Activated gamma-delta T cell treated with anti-CD3 and anti-CD28 coated beads, Interleukin-2, amount 50 U/mL, for 16 hours (primary cell): ENCODE data around the gene FBLN2.
"Not testable (repeated sequence)": the region's sequence is repeated elsewhere in the genome, so short reads cannot be mapped to it uniquely, and the experiment has no call there.

ENCODE experiments used
- DNase-seq: peaks from one replicate; pipeline ENCODE4 v3.0.0-alpha.2; 2020; ENCODE audit warnings: low read depth

FBLN2 gene

DNA sequence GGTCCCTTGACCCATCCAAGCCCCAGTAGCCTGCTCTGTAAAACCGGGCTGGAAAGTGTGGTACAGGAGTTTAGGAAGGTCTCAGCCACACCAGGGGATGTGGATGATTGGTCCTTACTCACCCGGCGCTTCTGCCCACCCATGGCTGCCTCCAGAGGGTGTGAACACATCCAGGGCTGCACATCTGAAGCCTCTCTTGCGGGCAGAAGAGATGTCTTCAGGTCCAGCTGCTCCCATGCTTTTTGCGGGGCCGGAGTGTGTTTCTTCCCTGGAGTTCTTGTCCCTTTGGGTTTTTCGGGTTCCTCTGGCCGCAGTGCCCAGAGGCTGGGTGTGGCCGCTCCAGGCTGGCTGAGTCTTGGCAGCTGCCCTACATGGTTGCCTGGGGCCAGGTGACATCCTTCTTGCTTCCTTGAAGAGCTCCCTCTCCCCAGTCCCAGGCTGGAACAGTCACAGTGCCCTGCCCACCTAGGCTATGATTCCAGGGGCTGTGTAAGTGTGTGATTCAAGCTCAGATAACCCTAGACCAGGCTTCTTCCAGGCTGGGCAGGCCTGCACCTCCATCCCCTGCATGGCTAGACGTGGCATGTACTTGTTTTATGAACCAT is 34.9 kb upstream of the FBLN2 start:
- DNase-seq = no peak

DNA sequence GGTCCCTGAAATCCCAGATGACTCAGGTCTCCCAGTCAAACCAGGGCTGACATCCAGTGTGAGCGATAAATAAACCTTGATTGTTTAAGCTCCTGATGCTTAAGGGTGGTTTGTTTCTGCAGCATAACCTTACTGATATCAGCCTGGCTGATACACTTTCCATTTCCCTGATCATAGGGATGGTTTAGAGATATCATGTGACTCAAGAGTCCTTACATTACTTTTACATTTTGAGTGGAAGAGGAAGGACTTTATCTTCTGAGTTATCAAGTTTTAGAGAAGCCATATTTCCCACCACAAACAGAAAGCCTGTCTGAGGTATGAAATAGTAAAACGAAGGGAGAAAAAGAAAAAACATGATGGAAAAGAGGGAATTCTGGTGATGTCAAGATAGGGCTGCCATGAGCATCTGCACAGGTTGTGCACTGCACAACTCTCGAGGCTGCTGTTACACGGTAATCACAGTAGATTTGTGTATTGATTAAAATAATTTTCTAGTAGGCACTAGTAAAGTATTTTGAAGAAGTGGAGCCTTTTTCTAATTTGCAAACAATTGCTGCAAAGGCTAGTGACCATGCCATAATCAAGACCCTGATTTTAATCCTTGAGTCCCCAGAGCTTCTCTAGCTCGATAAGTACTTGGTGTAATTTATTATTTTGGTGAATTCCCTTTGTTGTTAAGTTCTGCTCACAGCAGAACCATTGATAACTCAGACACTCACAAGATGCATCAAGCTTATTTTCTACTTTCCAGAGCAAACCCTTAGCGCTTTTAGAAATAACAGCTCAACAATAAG is 34.1 kb upstream of the FBLN2 start:
- no peak for DNase-seq

DNA sequence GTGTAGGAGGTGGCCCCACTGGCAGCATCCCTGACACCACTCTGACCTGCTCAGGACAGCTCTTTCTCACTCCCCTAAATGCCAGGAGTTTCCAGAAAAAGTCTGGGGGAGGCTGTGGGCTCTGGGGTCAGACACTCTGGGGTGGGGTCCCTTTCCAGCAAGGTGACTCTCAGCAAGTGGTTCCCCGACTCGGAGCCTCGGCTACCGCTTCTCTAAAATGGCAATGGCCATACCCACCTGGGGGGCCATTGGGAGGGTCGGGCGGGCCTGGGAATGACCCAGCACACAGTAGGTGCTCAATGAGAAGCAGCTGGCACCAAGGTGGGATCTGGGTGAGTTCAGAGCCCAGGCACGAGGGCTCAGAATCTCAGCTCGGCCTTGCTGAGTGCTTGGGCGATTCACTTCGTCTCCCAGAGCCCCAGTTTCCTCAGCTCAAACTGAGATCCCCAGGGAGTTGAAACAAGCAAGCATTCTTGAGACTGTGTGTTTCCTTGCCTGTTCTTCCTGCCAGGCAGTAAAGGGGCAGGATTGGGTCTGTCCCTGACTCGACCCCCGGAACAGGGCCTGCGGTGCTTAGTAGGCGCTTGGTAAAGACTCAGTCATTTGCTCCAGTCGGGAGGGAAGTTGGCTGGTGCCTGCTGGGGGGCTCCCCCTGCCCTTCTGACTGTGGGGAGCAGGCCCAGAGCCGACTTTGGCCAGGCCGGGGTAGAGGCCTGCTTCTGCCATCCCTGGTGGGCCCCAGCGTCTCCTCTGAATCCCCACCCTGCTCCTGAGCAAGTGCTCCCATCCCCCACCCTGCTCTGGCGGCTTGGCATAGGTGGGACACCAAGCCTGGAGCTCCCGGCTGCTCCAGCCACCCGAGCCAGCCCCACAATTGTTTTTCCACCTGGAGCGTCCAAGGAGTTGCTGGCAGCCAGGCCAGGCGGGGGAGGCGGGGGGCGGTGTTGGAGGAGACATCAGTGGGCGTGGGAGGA is 32.9 kb upstream of the FBLN2 start:
- no peak for DNase-seq

DNA sequence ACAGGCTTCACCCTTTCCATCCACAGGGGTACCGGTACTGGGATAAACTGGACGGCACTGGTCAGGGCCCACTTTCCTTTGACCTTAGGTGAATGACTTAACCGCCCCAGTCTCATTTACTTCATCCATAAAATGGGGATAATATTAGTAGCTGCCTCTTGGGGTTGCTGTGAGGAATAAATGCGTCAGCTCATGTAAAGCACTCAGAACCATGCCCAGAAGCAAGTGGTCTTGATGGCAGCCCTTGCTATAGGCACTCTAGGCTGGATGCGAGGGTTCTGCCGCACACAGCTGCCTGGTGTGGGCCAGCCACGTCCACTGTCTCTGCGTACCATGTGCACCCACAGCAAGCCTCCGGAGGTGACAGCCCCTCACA is 32.2 kb upstream of the FBLN2 start:
- DNase-seq = no peak

DNA sequence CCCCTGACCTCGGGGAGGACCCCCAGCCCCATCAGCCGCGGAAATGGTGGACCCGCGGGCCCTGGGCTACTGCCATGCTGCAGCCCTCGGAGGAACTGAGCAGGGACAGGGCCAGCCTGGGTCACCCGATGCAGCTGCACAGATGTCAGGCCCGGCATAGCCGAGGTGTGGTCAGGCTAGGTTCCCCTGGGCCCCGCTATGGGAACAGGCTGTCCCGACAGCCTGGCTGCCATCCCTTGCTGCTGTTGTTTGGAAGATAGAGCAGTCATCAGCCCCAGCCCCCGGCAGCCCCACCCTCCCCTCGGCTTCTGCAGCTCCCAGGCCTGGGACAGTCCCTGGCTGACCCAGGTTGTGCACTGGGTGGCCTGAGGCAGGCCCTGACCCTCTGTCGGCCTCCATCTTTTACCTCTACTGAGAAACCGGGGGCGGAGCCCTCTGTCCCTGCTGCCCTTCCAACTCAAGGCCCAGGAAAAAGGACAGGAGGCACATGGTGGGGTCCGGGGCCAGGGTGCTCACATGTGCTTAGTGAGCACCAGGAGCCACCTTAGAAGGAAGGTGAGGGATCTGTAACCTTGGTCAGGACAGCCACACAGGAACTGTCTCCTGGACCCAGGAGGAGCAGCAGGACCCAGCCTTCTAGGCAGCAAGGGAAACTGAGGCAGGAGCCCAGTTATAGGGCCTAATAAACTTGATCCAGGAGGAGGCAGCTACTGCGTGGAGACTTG is 31.5 kb upstream of the FBLN2 start:
- no peak for DNase-seq

DNA sequence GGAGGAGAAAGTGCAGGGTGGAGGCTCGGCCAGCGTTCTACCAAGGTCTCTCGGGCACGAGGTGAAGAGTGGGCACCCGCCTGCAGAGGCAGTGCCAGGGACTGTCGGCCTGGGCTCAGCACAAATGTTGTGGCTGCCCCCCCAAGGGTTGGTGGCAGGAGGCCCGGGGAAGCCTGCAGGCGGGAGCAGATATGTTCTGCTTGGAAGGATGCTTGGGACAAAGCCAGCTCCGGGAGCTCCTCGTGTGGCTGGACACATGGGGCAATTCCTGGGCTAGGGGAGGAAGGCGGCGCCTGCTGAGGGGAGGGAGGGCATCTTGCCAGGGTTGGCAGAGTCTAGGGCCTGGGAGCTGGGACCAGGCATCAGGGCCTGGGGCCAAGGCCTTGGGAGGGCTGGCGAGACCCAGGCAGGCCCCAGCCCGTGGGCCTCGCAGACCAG is 30.4 kb upstream of the FBLN2 start:
- no peak for DNase-seq

DNA sequence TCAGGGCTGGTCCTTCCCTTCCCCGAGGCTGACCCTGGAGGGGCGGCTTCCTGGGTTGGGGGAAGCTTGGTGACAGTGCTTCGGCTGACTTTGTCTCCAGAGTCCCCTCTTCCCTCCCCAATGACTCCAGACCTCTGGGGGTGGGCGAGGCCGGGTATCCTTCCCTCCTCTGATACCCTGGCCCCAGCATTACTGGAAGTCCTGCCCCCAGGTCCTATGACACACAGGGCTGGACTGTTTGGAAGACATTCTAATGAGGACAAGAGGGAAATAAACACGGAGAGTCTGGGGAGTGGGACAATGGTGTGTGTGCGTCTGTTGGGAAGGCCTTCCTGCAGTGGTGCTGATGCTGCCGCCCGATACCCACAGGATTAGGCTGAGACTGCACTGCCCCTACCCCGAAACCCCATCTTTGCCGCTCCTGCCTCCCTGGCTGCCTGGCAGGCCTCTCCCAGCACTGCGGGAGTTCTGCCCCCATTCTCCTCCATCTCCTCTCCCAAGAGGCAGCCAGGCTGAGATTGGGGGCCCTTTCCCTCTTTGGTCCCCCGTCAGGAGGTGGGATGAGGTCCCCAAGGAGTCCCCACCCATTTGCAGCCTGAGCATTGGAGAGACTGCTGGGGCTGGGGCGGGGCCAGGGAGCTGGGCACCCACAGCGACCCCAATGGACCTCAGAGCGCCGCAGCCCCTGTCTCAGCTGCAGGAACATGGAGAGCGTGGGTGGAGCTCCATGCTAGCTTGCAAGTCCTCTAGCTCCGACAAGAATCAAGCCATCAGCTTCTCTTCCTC is 29.7 kb upstream of the FBLN2 start:
- no peak for DNase-seq

DNA sequence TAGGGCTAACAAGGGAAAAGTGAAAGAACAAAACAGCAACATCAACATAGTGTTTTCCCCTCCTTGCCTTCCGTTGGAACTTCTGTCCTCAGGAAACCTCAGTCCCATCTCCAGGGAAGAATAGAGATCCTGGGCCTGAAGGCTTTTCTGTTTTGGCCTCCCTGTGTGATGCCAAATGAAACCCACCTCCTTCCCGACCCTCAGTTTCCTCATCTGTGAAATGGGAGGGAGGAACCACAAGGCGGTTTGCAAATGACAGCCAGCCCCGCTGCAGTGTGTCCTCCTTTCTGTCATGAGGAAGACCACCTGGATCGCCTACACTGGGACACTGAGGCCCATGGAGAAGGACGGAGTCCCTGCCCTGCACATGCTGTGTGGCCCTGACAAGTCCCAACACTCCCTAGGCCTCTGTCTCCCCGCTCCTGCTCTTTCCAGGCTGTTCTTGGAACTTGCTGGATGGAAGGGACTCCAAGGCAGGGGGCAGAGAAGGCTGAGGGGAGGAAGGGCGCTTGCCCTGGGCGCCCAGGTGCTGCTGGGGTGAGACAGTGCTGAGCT is 28.5 kb upstream of the FBLN2 start:
- no peak for DNase-seq

DNA sequence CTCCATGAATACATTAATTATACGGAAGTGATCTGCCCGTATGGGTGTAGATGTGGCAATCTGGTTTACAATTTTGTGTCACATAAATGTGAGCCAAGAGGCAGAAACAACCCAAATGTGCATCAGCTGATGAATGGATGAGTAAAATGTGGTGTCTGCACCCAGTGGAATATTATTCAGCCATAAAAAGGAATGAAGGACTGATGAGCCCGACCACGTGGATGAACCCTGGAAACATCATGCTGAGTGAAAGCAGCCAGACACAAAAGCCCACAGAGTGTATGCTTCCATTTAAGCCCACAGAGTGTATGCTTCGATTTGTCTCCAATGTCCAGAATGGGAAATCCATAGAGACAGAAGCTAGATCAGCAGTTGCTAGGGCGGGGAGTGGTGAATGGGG is 27.6 kb upstream of the FBLN2 start:
- no peak for DNase-seq

DNA sequence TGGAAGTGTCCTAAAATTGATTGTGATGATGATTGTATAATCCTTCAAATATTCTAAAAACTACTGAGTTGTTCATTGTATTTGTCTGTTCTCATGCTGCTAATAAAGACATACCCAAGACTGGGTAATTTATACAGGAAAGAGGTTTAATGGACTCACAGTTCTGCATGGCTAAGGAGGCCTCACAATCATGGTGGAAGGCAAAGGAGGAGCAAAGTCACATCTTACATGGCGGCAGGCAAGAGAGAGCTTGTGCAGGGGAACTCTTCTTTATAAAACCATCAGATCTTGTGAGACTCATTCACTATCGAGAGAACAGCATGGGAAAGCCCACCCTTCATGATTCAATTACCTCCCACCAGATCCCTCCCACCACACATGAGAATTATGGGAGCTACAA is 27.2 kb upstream of the FBLN2 start:
- DNase-seq = not testable (repeated sequence)

DNA sequence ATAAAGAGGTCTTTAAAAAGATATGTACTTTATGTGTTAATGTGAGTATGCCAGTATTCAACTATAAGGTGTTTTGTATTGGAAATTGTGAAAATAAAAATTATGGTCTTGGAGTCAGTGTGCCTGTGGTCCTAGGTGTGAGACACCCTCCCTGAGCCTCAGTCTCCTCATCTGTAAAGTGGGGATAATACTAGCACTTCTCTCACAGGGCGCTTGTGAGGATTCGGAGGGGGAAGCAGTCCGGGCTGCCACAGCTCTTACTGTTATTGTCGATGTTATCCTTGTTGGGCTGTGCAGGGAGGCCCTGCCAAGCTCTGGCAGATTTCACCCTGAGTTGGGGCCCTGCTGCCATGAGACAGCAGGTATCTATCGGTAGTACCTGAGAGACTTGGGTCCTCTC is 26.7 kb upstream of the FBLN2 start:
- DNase-seq = no peak

DNA sequence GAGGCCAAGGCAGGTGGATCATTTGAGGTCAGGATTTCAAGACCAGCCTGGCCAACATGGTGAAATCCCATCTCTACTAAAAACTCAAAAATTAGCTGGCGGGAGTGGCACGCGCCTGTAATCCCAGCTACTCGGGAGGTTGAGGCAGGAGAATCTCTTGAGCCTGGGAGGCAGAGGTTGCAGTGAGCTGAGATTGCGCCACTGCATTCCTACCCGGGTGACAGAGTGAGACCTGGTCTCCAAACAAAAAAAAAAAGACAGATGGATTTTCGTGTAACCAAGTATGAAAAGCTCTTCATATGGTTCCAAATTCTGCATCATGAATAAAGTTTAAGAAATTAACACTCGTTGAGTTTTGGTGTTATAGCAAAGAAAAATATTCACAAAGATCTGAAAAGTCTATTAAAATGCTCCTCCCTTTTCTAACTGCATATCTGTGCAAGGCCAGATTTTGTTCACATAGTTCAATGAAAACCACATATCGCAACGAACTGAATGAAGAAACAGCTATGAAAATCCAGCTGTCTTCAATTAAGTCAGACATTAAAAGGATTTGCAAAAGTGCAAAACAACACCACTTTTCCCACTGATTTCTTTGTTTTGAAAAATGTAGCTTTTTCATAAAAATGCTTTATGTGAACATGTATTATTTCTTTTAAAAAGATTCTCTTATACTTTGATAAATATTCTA is 23.8 kb upstream of the FBLN2 start:
- no peak for DNase-seq

DNA sequence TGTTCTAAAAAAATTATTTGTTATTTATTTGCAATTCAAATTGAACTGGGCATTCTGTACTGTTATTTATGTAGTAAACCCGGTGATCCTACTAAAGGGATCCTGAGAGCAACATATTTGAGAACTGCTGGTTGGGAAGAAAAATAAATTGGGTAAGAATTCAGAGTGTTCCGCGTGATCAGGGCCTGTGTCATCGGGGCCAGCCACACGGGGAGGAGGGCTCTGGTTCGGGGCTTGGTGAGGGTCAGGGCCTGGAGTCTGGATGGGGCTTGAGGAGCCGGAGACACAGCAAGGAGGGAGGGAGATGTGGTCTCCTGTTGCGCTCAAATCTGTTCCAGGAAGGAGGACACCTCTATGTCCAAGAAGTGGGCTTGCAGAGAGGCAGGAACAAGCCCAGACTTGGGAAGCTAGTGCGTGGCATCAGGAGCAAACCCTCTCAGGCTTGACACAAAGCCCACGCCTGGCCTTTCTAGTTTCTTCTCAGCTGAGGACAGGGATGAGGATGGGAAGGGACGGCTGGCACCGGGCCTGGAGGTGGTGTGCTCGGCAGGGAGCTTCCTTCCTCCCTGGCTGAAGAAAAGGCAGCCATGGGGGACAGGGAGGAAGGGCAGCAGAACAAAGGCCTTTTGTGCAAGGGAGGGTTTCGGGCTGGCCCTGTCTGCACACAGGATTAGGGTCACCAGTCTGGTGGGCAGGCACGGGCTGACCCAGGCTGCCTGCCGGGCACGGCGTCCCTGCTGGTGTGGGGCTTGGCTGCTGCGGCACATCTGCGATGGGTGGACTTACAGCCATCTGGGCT is 22.9 kb upstream of the FBLN2 start:
- DNase-seq = no peak

DNA sequence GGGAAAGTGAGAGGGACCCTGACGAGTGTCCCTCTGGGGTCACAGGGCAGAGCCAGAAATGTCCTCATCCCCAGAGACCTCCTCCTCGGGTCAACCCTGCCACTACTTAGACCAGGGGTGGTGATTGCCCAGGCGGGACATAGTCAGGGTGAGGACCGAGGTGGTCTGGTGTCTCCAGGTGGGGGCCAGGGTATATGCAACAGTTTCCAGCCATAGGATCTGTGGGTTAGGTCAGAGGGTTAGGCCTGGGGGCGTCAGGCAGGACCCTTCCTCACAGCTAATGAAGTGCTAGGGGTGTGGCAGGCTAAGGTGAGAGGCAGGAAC is 22.3 kb upstream of the FBLN2 start:
- no peak for DNase-seq

DNA sequence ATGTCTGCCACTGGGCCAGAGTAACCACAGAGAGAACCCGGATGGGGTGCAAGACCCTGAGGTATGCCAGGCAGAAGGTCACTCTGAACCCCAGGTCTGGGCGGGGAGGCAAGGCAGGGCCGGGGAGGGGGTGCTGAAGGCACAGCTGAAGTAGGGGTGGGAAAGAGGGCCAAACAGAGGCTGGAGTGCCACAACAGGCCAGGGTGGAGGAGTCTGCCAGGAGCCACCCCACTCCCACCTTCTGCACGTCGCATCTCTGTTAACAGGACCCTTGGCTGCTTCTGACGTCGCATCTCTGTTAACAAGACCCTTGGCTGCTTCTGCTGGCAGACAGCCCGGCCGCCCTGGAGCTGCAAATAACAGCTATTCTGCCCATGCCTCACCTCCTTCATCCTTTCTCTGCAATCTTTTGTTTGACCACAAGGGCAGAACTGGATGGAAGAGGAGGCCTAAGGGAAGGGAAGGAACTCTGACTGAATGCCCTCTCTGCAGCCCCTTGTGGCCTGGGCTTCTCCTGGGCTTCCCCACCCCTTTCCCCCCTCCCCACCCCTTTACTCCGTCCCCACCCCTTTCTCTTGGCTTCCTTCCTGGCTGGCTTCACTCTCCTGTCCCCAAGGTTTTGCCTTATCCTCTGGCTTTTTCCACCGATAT is 20.6 kb upstream of the FBLN2 start:
- DNase-seq = no peak

DNA sequence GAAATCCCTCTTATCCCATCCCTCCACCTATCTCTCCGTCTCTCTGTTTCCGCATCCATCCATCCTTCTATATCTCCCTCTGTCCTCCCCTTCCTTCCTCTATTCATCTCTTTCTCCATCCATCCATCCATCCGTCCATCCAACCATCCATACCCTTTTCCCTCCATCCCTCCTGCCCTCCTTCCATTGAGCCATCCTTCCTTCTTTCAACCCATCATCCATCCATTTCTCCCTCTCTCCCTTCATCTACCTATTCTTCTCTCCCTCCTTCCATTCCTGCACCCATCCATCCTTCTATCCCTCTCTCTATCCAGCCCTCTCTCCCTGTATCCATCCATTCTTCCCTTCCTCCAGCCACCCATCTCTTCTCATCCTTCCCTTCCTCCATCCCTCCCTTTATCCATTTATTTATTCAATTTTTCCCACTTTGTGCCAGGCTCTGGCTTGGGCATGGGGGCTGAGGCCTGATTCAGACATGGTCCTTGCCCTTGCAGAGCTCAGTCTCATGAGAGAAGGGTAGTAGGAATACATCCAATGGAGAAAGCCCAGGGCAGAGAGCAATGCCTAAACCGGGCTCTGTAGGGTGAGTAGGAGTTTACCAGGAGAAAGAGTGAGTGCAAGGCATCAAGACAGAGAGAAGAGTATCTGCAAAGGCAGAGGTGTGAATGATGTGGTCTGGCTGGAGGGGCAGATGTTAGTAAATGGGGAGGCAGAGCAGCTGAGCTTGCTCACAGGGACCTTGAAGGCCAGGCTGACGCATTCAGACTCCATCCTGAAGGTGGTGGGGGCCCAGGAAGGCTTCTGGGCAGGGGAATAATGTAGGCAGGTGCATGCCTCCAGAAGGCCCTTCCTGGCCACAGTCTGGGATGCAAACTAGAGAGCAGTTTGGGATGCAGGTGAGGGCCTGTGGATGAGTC is 19.5 kb upstream of the FBLN2 start:
- DNase-seq = no peak

DNA sequence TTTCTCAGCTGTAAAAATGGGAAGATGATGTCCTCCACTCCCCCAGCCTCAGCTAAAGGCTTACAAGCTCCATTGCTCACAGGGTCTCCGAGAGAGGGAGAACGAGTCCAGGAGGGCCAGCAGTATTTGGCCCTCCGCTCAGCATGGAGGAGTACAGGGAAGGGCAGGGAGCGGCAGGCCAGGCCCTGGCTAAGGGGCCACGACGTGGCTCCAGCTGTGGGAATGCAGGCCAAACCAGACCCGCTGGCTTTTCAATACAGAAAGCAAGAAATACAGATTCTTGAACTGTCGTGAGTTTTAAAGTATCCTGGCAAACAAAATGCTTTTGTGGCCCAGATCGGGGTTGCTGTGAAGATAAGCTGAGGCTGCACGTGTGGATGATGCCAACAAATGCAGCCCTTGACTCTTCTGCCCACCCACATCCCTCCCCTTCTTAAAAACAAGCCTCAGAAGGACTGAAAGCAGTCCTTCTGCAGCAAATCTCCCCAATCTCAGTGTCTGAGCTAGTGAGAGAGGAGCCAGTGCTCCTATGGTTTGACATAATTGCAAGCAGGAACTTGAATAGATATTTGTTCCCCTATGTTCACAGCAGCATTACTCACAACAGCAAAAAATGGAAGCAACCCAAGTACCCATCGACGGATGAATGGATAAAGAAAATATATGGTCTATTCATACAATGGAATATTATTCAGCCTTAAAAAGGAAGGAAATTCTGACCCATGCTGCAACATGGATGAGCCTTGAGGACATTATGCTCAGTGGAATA is 18.5 kb upstream of the FBLN2 start:
- DNase-seq = no peak
